A549 (cell line): ENCODE measurements around the gene GPR158. TPM values are rescaled to one million over a fixed set of nuclear protein-coding genes. Genes with fewer than 3 reads are reported as not detected.

ENCODE experiments used
- ATAC-seq, 2 experiments: fragments of 200-7000 bp in 1 of 2; fragments of >200 bp in 1 of 2; cut with Nextera tagmentation in 1 of 2; cut with Tn5 transposase in 1 of 2; 3 replicates each; pipeline versions ENCODE4 v1.8.0 to v1.9.1; 2018 to 2020; ENCODE audit warnings: mild to moderate bottlenecking in 1 of 2, moderate library complexity in 1 of 2
- CTCF ChIA-PET: fragments of 300-600 bp; sonication (Branson Sonifier 250); formaldehyde crosslinking; extraction: SDS; loops from one replicate; lab custom pipeline; 2021; ENCODE audit warnings: antibody characterized with exemption, inconsistent platforms; lab: Yijun Ruan, JAX
- POLR2A ChIA-PET: fragments of 350-600 bp; formaldehyde crosslinking; extraction: SDS; loops from one replicate; lab custom pipeline; 2021; ENCODE audit warnings: antibody characterized with exemption, inconsistent platforms; lab: Yijun Ruan, JAX
- DNase-seq, 2 experiments: peaks; one replicate each; pipeline versions ENCODE4 v3.0.0 to v3.0.0-alpha.2; 2011 to 2016; ENCODE audit warnings: low read depth in 1 of 2, low spot score in 1 of 2
- FAIRE-seq: peaks from 2 replicates; lab custom pipeline; 2011; peaks lifted over from hg19 to GRCh38; lab: Jason Lieb, UNC
- H3K27ac ChIP-seq, 2 experiments: fragments of >200 bp; sonication (Bioruptor Twin); formaldehyde crosslinking; 3 replicates each; pipeline ENCODE4 v1.5.1; 2016 to 2017
- H3K4me1 ChIP-seq: fragments of >200 bp; sonication (Bioruptor Twin); formaldehyde crosslinking; 3 replicates; pipeline ENCODE4 v1.6.1; 2016
- H3K4me2 ChIP-seq: fragments of >200 bp; sonication (Bioruptor Twin); formaldehyde crosslinking; 3 replicates; pipeline ENCODE4 v1.6.1; 2016
- H3K4me3 ChIP-seq: fragments of >200 bp; sonication (Bioruptor Twin); formaldehyde crosslinking; 3 replicates; pipeline ENCODE4 v1.5.1; 2016
- H3K9me3 ChIP-seq: fragments of >200 bp; sonication (Bioruptor Twin); formaldehyde crosslinking; 3 replicates; pipeline ENCODE4 v1.6.1; 2016
- BHLHE40 ChIP-seq: IDR thresholded peaks from 2 replicates; pipeline ENCODE4 v1.6.1; 2012; ENCODE audit warnings: low read depth, low read length, inconsistent platforms
- CBX2 ChIP-seq: fragments of 200-600 bp; sonication (generic); IDR thresholded peaks from 2 replicates; pipeline ENCODE4 v1.6.1; 2016; ENCODE audit warnings: low read depth, mild to moderate bottlenecking, borderline replicate concordance
- CEBPB ChIP-seq, 2 experiments: fragments of >200 bp in 1 of 2; sonication (Bioruptor Twin) in 1 of 2; formaldehyde crosslinking in 1 of 2; IDR thresholded peaks; 2 replicates each; pipeline ENCODE4 v1.6.1; 2012 to 2016
- ESRRA ChIP-seq: fragments of 150-350 bp; IDR thresholded peaks from 2 replicates; pipeline ENCODE4 v1.6.1; 2014; ENCODE audit warnings: mild to moderate bottlenecking, low read length, borderline replicate concordance
- FOSB ChIP-seq: fragments of 250-450 bp; sonication (Bioruptor Pico); IDR thresholded peaks from 2 replicates; pipeline ENCODE4 v1.5.0; 2020; ENCODE audit warnings: mild to moderate bottlenecking, moderate library complexity
- FOSL2 ChIP-seq, 2 experiments: fragments of 450-650 bp in 1 of 2; fragments of >200 bp in 1 of 2; sonication (Bioruptor Twin) in 1 of 2; formaldehyde crosslinking; IDR thresholded peaks; 2 replicates each; pipeline versions ENCODE4 v1.5.0 to v1.6.1; 2016 to 2020; ENCODE audit warnings: mild to moderate bottlenecking in 1 of 2, moderate library complexity in 1 of 2
- HDAC2 ChIP-seq: fragments of 200-600 bp; sonication (generic); IDR thresholded peaks from 2 replicates; pipeline ENCODE4 v1.6.1; 2016
- HOXA7 ChIP-seq: fragments of 250-450 bp; sonication (Bioruptor Pico); IDR thresholded peaks from 2 replicates; pipeline ENCODE4 v1.5.0; 2020; ENCODE audit warnings: mild to moderate bottlenecking, moderate library complexity
- HOXB5 ChIP-seq: fragments of 250-450 bp; sonication (Bioruptor Pico); IDR thresholded peaks from 2 replicates; pipeline ENCODE4 v1.5.0; 2020; ENCODE audit warnings: mild to moderate bottlenecking, moderate library complexity
- JUN ChIP-seq, 2 experiments: fragments of >200 bp; sonication (Bioruptor Twin); formaldehyde crosslinking; IDR thresholded peaks; 2 replicates in 1 of 2; 3 replicates in 1 of 2; pipeline ENCODE4 v1.6.1; 2016 to 2017
- JUNB ChIP-seq: fragments of >200 bp; sonication (Bioruptor Twin); formaldehyde crosslinking; IDR thresholded peaks from 2 replicates; pipeline ENCODE4 v1.6.1; 2016
- MAFK ChIP-seq: fragments of 450-650 bp; IDR thresholded peaks from 2 replicates; pipeline ENCODE4 v1.6.1; 2014; ENCODE audit not compliant: partially characterized antibody
- MAZ ChIP-seq: fragments of 150-350 bp; IDR thresholded peaks from 2 replicates; pipeline ENCODE4 v1.6.1; 2014; ENCODE audit warnings: antibody characterized with exemption, low read depth, low read length, borderline replicate concordance
- MYC ChIP-seq: IDR thresholded peaks from 2 replicates; pipeline ENCODE4 v1.6.1; 2012; ENCODE audit warnings: mild to moderate bottlenecking, inconsistent platforms, low read length, improper control_type of control experiment, borderline replicate concordance
- NFE2L2 ChIP-seq: fragments of 150-350 bp; conservative IDR thresholded peaks from 2 replicates; pipeline ENCODE4 v1.6.1; 2014; ENCODE audit warnings: low read length
- NPAS2 ChIP-seq: fragments of 250-450 bp; sonication (Bioruptor Pico); IDR thresholded peaks from 2 replicates; pipeline ENCODE4 v1.8.0; 2022; ENCODE audit warnings: mild to moderate bottlenecking, moderate library complexity, borderline replicate concordance
- RAD21 ChIP-seq, 2 experiments: fragments of >200 bp in 1 of 2; sonication (Bioruptor Twin) in 1 of 2; formaldehyde crosslinking in 1 of 2; IDR thresholded peaks in 1 of 2; conservative IDR thresholded peaks in 1 of 2; 2 replicates in 1 of 2; 3 replicates in 1 of 2; pipeline ENCODE4 v1.6.1; 2012 to 2018; ENCODE audit warnings: inconsistent platforms in 1 of 2
- RCOR1 ChIP-seq: fragments of 150-350 bp; IDR thresholded peaks from 2 replicates; pipeline ENCODE4 v1.6.1; 2014; ENCODE audit warnings: antibody characterized with exemption, low read length, low read depth
- SMC3 ChIP-seq: fragments of >200 bp; sonication (Bioruptor Twin); formaldehyde crosslinking; IDR thresholded peaks from 3 replicates; pipeline ENCODE4 v1.6.1; 2018; ENCODE audit warnings: inconsistent platforms
- TP53 ChIP-seq: fragments of 250-450 bp; sonication (Bioruptor Pico); IDR thresholded peaks from 2 replicates; pipeline ENCODE4 v1.5.0; 2021; ENCODE audit warnings: mild to moderate bottlenecking, moderate library complexity
- ZFP36 ChIP-seq: fragments of 450-650 bp; IDR thresholded peaks from 2 replicates; pipeline ENCODE4 v1.6.1; 2014; ENCODE audit warnings: borderline replicate concordance; ENCODE audit not compliant: partially characterized antibody
- ZNF302 ChIP-seq: fragments of 250-450 bp; sonication (Bioruptor Pico); IDR thresholded peaks from 2 replicates; pipeline ENCODE4 v1.9.0; 2021; ENCODE audit warnings: inconsistent platforms, mild to moderate bottlenecking, moderate library complexity
- ZSCAN20 ChIP-seq: fragments of 250-450 bp; sonication (Bioruptor Pico); IDR thresholded peaks from 2 replicates; pipeline ENCODE4 v1.8.0; 2022; ENCODE audit warnings: mild to moderate bottlenecking, moderate library complexity
- WGBS: methylation state at CpG from one replicate; pipeline ENCODE4 v1.1.6; 2017; ENCODE audit errors: missing lambda C conversion rate; 5-methylcytosine and 5-hydroxymethylcytosine counted together
- polyA plus RNA-seq, 4 experiments: library from polyadenylated mRNA; depleted of rRNA in 3 of 4; stranded (reverse); fragments of >200 nt; fragmentation: RNase III in 1 of 4; extraction: RNeasy Plus Mini Kit Qiagen cat#74134 plus additional on column Dnase treatment in 1 of 4; gene quantifications; 2 replicates in 3 of 4; 3 replicates in 1 of 4; pipeline ENCODE4 v1.2.3, GENCODE V29; 2011 to 2017
- TF ChIP-seq, protein P1 (sequence below): fragments of 200-600 bp; sonication (generic); IDR thresholded peaks from 2 replicates; pipeline ENCODE4 v1.6.1; 2016; ENCODE audit warnings: antibody characterized with exemption, mild to moderate bottlenecking, moderate library complexity
- TF ChIP-seq, protein P2 (sequence below): fragments of >200 bp; sonication (Bioruptor Twin); formaldehyde crosslinking; IDR thresholded peaks from 3 replicates; pipeline ENCODE4 v1.6.1; 2016
- TF ChIP-seq, protein P3 (sequence below): fragments of 150-350 bp; IDR thresholded peaks from 2 replicates; pipeline ENCODE4 v1.6.1; 2014; ENCODE audit warnings: low read depth, mild to moderate bottlenecking, low read length
- TF ChIP-seq, protein P4 (sequence below): fragments of 250-450 bp; sonication (Bioruptor Pico); IDR thresholded peaks from 2 replicates; pipeline ENCODE4 v1.5.0; 2021; ENCODE audit warnings: mild to moderate bottlenecking, moderate library complexity, borderline replicate concordance

The GPR158 gene
- polyA plus RNA-seq, 2 of the 4 experiments (the other 2 are of a cell fraction) = 0.01 to 0.03 TPM

DNA sequence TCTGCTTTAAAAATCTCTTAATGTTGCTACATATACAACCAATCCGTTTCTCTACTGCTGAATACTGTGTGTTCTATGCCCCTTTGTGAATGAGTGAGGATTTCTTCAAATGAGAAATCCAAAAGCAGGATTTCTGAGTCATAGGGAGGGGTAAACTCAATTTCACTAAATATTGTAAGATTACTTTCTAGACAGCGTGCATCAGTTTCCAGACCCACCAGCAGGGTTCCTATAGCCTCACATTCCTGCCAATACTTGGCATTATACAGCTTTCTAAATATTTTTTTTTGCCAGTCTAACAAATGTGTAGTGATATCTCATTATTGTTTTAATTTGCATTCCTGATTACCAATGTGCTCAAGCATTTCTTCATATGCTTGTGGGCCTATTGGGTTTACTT, 35.5 kb downstream of the GPR158 start:
- no peak for ATAC-seq
- WGBS = 19% methylated on average over 2 of the region's 2 CpGs
- no peak for FAIRE-seq
- H3K4me3 ChIP-seq = no peak overlapping the region
- no peaks in the 10 kb centered on the region for H3K9me3 ChIP-seq
- no peak overlapping the region for H3K4me2 ChIP-seq
- ChIA-PET POLR2A (no interaction called here), CTCF (no interaction called here)
- no peak overlapping the region for H3K27ac ChIP-seq
- TF ChIP-seq JUN (IDR thresholded peaks at IDR 0.05) (no peak), TP53 (CRISPR knock-in tag) (no peak), ESRRA (no peak), HOXB5 (CRISPR knock-in tag) (no peak), CBX2 (no peak), BHLHE40 (no peak), HDAC2 (no peak), ZFP36 (no peak), RAD21 (conservative IDR thresholded peaks at IDR 0.05 in 1 of 2, IDR thresholded peaks at IDR 0.05 in 1 of 2) (no peak), CEBPB (IDR thresholded peaks at IDR 0.05) (no peak), FOSB (no peak), ZNF302 (CRISPR knock-in tag) (no peak), FOSL2 (IDR thresholded peaks at IDR 0.05) (no peak), FOSL2 (CRISPR knock-in tag; IDR thresholded peaks at IDR 0.05) (no peak)
- TF ChIP-seq, protein P1, sequence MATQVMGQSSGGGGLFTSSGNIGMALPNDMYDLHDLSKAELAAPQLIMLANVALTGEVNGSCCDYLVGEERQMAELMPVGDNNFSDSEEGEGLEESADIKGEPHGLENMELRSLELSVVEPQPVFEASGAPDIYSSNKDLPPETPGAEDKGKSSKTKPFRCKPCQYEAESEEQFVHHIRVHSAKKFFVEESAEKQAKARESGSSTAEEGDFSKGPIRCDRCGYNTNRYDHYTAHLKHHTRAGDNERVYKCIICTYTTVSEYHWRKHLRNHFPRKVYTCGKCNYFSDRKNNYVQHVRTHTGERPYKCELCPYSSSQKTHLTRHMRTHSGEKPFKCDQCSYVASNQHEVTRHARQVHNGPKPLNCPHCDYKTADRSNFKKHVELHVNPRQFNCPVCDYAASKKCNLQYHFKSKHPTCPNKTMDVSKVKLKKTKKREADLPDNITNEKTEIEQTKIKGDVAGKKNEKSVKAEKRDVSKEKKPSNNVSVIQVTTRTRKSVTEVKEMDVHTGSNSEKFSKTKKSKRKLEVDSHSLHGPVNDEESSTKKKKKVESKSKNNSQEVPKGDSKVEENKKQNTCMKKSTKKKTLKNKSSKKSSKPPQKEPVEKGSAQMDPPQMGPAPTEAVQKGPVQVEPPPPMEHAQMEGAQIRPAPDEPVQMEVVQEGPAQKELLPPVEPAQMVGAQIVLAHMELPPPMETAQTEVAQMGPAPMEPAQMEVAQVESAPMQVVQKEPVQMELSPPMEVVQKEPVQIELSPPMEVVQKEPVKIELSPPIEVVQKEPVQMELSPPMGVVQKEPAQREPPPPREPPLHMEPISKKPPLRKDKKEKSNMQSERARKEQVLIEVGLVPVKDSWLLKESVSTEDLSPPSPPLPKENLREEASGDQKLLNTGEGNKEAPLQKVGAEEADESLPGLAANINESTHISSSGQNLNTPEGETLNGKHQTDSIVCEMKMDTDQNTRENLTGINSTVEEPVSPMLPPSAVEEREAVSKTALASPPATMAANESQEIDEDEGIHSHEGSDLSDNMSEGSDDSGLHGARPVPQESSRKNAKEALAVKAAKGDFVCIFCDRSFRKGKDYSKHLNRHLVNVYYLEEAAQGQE = no peak
- TF ChIP-seq, protein P2, sequence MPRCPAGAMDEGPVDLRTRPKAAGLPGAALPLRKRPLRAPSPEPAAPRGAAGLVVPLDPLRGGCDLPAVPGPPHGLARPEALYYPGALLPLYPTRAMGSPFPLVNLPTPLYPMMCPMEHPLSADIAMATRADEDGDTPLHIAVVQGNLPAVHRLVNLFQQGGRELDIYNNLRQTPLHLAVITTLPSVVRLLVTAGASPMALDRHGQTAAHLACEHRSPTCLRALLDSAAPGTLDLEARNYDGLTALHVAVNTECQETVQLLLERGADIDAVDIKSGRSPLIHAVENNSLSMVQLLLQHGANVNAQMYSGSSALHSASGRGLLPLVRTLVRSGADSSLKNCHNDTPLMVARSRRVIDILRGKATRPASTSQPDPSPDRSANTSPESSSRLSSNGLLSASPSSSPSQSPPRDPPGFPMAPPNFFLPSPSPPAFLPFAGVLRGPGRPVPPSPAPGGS = no peak
- TF ChIP-seq, all 56 proteins: peak for 0
- no peak for DNase-seq
- H3K4me1 ChIP-seq = no peaks in the 10 kb centered on the region

DNA sequence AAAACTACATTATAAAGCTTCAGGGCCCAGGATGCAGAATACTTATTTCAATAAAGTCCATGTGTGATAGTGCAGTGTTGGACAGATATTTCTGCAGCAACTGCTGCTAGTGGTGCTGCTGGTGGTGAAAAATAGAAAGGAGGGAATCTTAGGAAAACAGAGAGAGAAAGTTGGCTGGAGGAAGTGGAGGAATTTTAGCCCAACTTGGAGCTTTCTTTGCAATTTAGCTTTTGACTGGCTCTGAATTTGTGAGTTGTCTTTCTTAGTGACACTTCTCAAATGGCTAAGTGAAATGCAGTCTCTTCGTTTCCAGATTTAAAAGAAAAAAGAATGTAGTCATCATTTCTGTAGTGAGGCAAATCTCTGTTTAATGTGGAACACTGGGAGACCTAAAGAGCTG, 45.4 kb downstream of the GPR158 start:
- Histone ChIP-seq H3K27ac (no peak overlapping the region), H3K4me3 (no peak overlapping the region), H3K4me1 (no peaks in the 10 kb centered on the region), H3K9me3 (no peaks in the 10 kb centered on the region), H3K4me2 (no peak overlapping the region)
- CTCF ChIA-PET = interaction anchor here (1.0 to 3.3 kb wide), 2 partner anchors 57 to 107 kb away, joined by 3 to 9 read pairs; no protein-coding TSS in a partner anchor
- no peak for TF ChIP-seq HDAC2
- no peak for TF ChIP-seq RCOR1
- TF ChIP-seq MAZ = no peak
- TF ChIP-seq NPAS2 (CRISPR knock-in tag) = no peak
- TF ChIP-seq ZSCAN20 (CRISPR knock-in tag) = no peak
- TF ChIP-seq, protein P3, sequence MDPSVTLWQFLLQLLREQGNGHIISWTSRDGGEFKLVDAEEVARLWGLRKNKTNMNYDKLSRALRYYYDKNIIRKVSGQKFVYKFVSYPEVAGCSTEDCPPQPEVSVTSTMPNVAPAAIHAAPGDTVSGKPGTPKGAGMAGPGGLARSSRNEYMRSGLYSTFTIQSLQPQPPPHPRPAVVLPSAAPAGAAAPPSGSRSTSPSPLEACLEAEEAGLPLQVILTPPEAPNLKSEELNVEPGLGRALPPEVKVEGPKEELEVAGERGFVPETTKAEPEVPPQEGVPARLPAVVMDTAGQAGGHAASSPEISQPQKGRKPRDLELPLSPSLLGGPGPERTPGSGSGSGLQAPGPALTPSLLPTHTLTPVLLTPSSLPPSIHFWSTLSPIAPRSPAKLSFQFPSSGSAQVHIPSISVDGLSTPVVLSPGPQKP = no peak
- TF ChIP-seq HOXA7 (CRISPR knock-in tag) = no peak
- TF ChIP-seq HOXB5 (CRISPR knock-in tag) = no peak
- no peak for TF ChIP-seq SMC3
- no peak for TF ChIP-seq NFE2L2
- no peak for TF ChIP-seq TP53 (CRISPR knock-in tag)
- TF ChIP-seq CEBPB (IDR thresholded peaks at IDR 0.05) = no peak
- no peak for TF ChIP-seq MAFK
- no peak for TF ChIP-seq MYC
- no peak for TF ChIP-seq JUNB
- TF ChIP-seq, protein P4, sequence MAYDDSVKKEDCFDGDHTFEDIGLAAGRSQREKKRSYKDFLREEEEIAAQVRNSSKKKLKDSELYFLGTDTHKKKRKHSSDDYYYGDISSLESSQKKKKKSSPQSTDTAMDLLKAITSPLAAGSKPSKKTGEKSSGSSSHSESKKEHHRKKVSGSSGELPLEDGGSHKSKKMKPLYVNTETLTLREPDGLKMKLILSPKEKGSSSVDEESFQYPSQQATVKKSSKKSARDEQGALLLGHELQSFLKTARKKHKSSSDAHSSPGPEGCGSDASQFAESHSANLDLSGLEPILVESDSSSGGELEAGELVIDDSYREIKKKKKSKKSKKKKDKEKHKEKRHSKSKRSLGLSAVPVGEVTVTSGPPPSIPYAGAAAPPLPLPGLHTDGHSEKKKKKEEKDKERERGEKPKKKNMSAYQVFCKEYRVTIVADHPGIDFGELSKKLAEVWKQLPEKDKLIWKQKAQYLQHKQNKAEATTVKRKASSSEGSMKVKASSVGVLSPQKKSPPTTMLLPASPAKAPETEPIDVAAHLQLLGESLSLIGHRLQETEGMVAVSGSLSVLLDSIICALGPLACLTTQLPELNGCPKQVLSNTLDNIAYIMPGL (CRISPR knock-in tag) = no peak
- TF ChIP-seq, protein P2 = no peak
- POLR2A ChIA-PET = no interaction called here
- FAIRE-seq (no peak), DNase-seq (no peak), ATAC-seq (no peak)
- 0% methylated on average over 1 of the region's 1 CpG for WGBS
